ENCODE data around the gene TNFSF10.

The TNFSF10 gene

GRCh38 chr3:172538368-172539151 lies 15.3 kb upstream of the TNFSF10 start:
- in situ Hi-C loops (cut with HindIII; ENCODE audit: low sequenced_read_pairs), result no loop called here
- no peak for DNase-seq (ENCODE audit: low read depth, low spot score)
- no peak for TF ChIP-seq CTCF (IDR thresholded peaks at IDR 0.05; ENCODE audit: low read depth, low read length)
- H3K4me3 ChIP-seq (ENCODE audit: low read depth, low read length), result no peak overlapping the region

- in situ Hi-C loops (cut with HindIII; ENCODE audit: low sequenced_read_pairs), result no loop called here
- H3K4me3 ChIP-seq (ENCODE audit: low read depth, low read length), result no peak overlapping the region
- TF ChIP-seq CTCF (IDR thresholded peaks at IDR 0.05; ENCODE audit: low read depth, low read length), result no peak
- no peak for DNase-seq (ENCODE audit: low read depth, low spot score)
Observed at GRCh38 chr3:172537507-172538158, 14.4 kb upstream of the TNFSF10 start.

GRCh38 chr3:172536993-172537419 lies 13.8 kb upstream of the TNFSF10 start:
- TF ChIP-seq CTCF (IDR thresholded peaks at IDR 0.05; ENCODE audit: low read depth, low read length), result no peak
- DNase-seq (ENCODE audit: low read depth, low spot score), result no peak
- in situ Hi-C loops (cut with HindIII; ENCODE audit: low sequenced_read_pairs), result no loop called here
- H3K4me3 ChIP-seq (ENCODE audit: low read depth, low read length), result no peak overlapping the region

DNA sequence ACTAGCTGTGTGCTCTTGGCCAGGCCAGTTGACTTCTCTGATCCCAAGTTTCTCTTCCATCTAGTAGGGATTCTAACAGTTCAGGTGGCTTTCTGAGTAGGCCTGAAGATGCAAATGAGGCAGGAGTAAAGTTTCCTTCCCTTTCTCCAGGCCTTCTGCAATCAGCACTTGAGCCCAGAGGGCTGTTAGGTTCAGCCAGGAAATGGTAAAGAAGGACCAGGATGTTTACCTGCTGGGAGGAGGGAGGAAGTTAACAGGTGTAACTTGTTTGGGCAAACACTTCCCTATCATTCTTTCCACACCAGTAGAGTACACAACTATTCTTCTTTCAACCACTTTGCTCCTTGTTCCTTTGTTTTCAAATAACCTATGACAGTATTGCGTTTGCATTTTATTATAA lies 13.3 kb upstream of the TNFSF10 start:
- in situ Hi-C loops (cut with HindIII; ENCODE audit: low sequenced_read_pairs), result no loop called here
- no peak overlapping the region for H3K4me3 ChIP-seq (ENCODE audit: low read depth, low read length)
- DNase-seq (ENCODE audit: low read depth, low spot score), result no peak
- TF ChIP-seq CTCF (IDR thresholded peaks at IDR 0.05; ENCODE audit: low read depth, low read length), result no peak

GRCh38 chr3:172530566-172530965 lies 7.3 kb upstream of the TNFSF10 start:
- in situ Hi-C loops (cut with HindIII; ENCODE audit: low sequenced_read_pairs), result no loop called here
- no peak overlapping the region for H3K4me3 ChIP-seq (ENCODE audit: low read depth, low read length)
- TF ChIP-seq CTCF (IDR thresholded peaks at IDR 0.05; ENCODE audit: low read depth, low read length), result no peak
- no peak for DNase-seq (ENCODE audit: low read depth, low spot score)

DNA sequence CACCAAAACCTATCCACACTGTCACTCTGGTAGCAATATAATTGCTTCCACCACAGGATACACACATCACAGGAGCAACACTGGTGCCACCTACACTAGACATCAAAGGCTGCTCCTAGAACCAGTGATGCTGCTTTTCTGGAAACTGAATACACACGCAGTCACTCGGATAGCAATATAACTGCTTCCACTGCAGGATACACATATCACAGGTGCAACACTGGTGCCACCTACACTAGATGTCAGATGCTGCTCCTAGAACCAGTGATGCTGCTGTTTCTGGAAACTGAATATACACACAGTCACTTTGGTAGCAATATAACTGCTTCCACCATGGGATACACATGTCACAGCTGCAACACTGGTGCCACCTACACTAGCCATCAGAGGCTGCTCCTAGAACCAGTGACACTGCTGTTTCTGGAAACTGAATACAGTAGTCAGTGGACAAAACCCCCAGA lies 6.9 kb upstream of the TNFSF10 start:
- no peak for TF ChIP-seq CTCF (IDR thresholded peaks at IDR 0.05; ENCODE audit: low read depth, low read length)
- no peak overlapping the region for H3K4me3 ChIP-seq (ENCODE audit: low read depth, low read length)
- no peak for DNase-seq (ENCODE audit: low read depth, low spot score)
- in situ Hi-C loops (cut with HindIII; ENCODE audit: low sequenced_read_pairs), result no loop called here

All from astrocyte of the spinal cord (primary cell).